Measurements from ENCODE around the gene DYSF. TPM values are rescaled to one million over a fixed set of nuclear protein-coding genes. Genes with fewer than 3 reads are reported as not detected.

The DYSF gene
- total RNA-seq, 1 experiment from 2014 or later = 2.2 TPM

GRCh38 chr2:71613953-71614925, 160.9 kb downstream of the DYSF start:
- no peaks in the 10 kb centered on the region for H3K9me3 ChIP-seq
- no peaks in the 10 kb centered on the region for H3K4me1 Mint-ChIP-seq (ENCODE audit: low read depth, unreplicated experiment)
- no peaks in the 10 kb centered on the region for H3K9me3 Mint-ChIP-seq (ENCODE audit: unreplicated experiment)
- peak in 1 of 2 experiments; percentile 20 for DNase-seq
- POLR2A ChIA-PET = no interaction called here
- no peaks in the 10 kb centered on the region for H3K36me3 Mint-ChIP-seq (ENCODE audit: insufficient read depth, unreplicated experiment)
- no peaks in the 10 kb centered on the region for H3K27me3 Mint-ChIP-seq (ENCODE audit: insufficient read depth, unreplicated experiment)
- TF ChIP-seq CTCF (IDR thresholded peaks at IDR 0.05; ENCODE audit: insufficient read depth in 1 of 2, low read depth in 1 of 2, low read length in 1 of 2, severe bottlenecking in 1 of 2, unreplicated experiment in 1 of 2) = no peak
- intact Hi-C loops (cut with micrococcal nuclease; ENCODE audit: unreplicated experiment) = loop anchor here (5.0 kb wide), 1 partner anchor 538 kb away; no protein-coding TSS in a partner anchor
- no peak overlapping the region for H3K4me3 ChIP-seq (ENCODE audit: low read depth, low read length)
- no peaks in the 10 kb centered on the region for H3K4me1 ChIP-seq
- no peaks in the 10 kb centered on the region for H3K27me3 ChIP-seq (replicated peaks; ENCODE audit: control insufficient read depth, insufficient read depth, low read length)
- BruUV-seq (replicated peaks) = no TSS peak
- CTCF ChIA-PET = no interaction called here
- H3K4me3 Mint-ChIP-seq (ENCODE audit: unreplicated experiment) = no peak overlapping the region
- H3K36me3 ChIP-seq (ENCODE audit: control insufficient read depth, insufficient read depth, low read length) = no peaks in the 10 kb centered on the region
- H3K27ac Mint-ChIP-seq (ENCODE audit: unreplicated experiment) = no peak overlapping the region

GRCh38 chr2:71614976-71615766, 161.8 kb downstream of the DYSF start:
- Mint-ChIP-seq H3K27ac (ENCODE audit: unreplicated experiment) (no peak overlapping the region), H3K4me3 (ENCODE audit: unreplicated experiment) (no peak overlapping the region), H3K27me3 (ENCODE audit: insufficient read depth, unreplicated experiment) (no peaks in the 10 kb centered on the region), H3K36me3 (ENCODE audit: insufficient read depth, unreplicated experiment) (no peaks in the 10 kb centered on the region), H3K4me1 (ENCODE audit: low read depth, unreplicated experiment) (no peaks in the 10 kb centered on the region), H3K9me3 (ENCODE audit: unreplicated experiment) (no peaks in the 10 kb centered on the region)
- Histone ChIP-seq H3K9me3 (no peaks in the 10 kb centered on the region), H3K27me3 (replicated peaks; ENCODE audit: control insufficient read depth, insufficient read depth, low read length) (no peaks in the 10 kb centered on the region), H3K4me1 (no peaks in the 10 kb centered on the region), H3K36me3 (ENCODE audit: control insufficient read depth, insufficient read depth, low read length) (no peaks in the 10 kb centered on the region), H3K4me3 (ENCODE audit: low read depth, low read length) (no peak overlapping the region)
- no TSS peak for BruUV-seq (replicated peaks)
- intact Hi-C loops (cut with micrococcal nuclease; ENCODE audit: unreplicated experiment) = loop anchor here (5.0 kb wide), 1 partner anchor 537 kb away; no protein-coding TSS in a partner anchor
- ChIA-PET CTCF (no interaction called here), POLR2A (no interaction called here)
- TF ChIP-seq CTCF (IDR thresholded peaks at IDR 0.05; ENCODE audit: insufficient read depth in 1 of 2, low read depth in 1 of 2, low read length in 1 of 2, severe bottlenecking in 1 of 2, unreplicated experiment in 1 of 2) = no peak
- no peak for DNase-seq

Measured in Caco-2 (cell line).